Fibroblast of lung (primary cell): ENCODE measurements around the gene LAX1. TPM values are rescaled to one million over a fixed set of nuclear protein-coding genes. Genes with fewer than 3 reads are reported as not detected.

Experiments used
- DNase-seq, 2 donors: peaks; one replicate each; pipeline versions ENCODE4 v3.0.0 to v3.0.0-alpha.2; 2010; ENCODE audit warnings: low read depth in 2 of 2
- H2AFZ ChIP-seq: 2 replicates; pipeline ENCODE4 v1.5.1; 2012; ENCODE audit warnings: low read length, control low read depth, inconsistent platforms
- H3K27ac ChIP-seq: 2 replicates; pipeline ENCODE4 v1.5.1; 2011; ENCODE audit warnings: low read length, control low read depth; ENCODE audit not compliant: insufficient read depth
- H3K27me3 ChIP-seq: 2 replicates; pipeline ENCODE4 v1.5.1; 2011; ENCODE audit warnings: mild to moderate bottlenecking, low read length; ENCODE audit not compliant: control insufficient read depth, insufficient read depth
- H3K36me3 ChIP-seq: 2 replicates; pipeline ENCODE4 v1.5.1; 2011; ENCODE audit warnings: low read length; ENCODE audit not compliant: control insufficient read depth, insufficient read depth
- H3K4me1 ChIP-seq: 2 replicates; pipeline ENCODE4 v1.5.1; 2011; ENCODE audit warnings: low read length; ENCODE audit not compliant: control insufficient read depth, insufficient read depth; ENCODE audit errors: extremely low read depth
- H3K4me2 ChIP-seq: 2 replicates; pipeline ENCODE4 v1.5.1; 2011; ENCODE audit warnings: low read length, control low read depth; ENCODE audit not compliant: insufficient read depth; ENCODE audit errors: extremely low read depth
- H3K4me3 ChIP-seq, 4 experiments: fragments of 200-600 bp in 1 of 4; sonication (generic) in 1 of 4; replicated peaks in 1 of 4; 2 replicates each; pipeline ENCODE4 v1.5.1; 2011 to 2016; ENCODE audit warnings: low read length in 4 of 4, low read depth in 3 of 4, mild to moderate bottlenecking in 3 of 4, control low read depth in 2 of 4, inconsistent platforms in 1 of 4, mixed read lengths in 1 of 4; ENCODE audit not compliant: insufficient read depth in 1 of 4; ENCODE audit errors: control extremely low read depth in 1 of 4
- H3K79me2 ChIP-seq: 2 replicates; pipeline ENCODE4 v1.5.1; 2012; ENCODE audit warnings: mild to moderate bottlenecking, low read length, inconsistent platforms; ENCODE audit not compliant: control insufficient read depth, insufficient read depth
- H3K9ac ChIP-seq: 2 replicates; pipeline ENCODE4 v1.5.1; 2011; ENCODE audit warnings: mild to moderate bottlenecking, low read length, control low read depth; ENCODE audit not compliant: insufficient read depth
- H3K9me3 ChIP-seq: 2 replicates; pipeline ENCODE4 v1.5.1; 2012; ENCODE audit warnings: low read depth, low read length; ENCODE audit not compliant: control insufficient read depth, insufficient read depth
- H4K20me1 ChIP-seq: 2 replicates; pipeline ENCODE4 v1.5.1; 2011; ENCODE audit warnings: low read length; ENCODE audit not compliant: control insufficient read depth, insufficient read depth; ENCODE audit errors: extremely low read depth
- CTCF ChIP-seq, 2 donors: IDR thresholded peaks in 1 of 2; conservative IDR thresholded peaks in 1 of 2; 1 replicate in 1 of 2; 2 replicates in 1 of 2; pipeline ENCODE4 v1.5.1; 2011 to 2012; ENCODE audit warnings: low read length in 2 of 2, control low read depth in 1 of 2, inconsistent platforms in 1 of 2, low read depth in 1 of 2, mild to moderate bottlenecking in 1 of 2
- EZH2 ChIP-seq: IDR thresholded peaks from 2 replicates; pipeline ENCODE4 v1.5.1; 2012; ENCODE audit warnings: low read length, control low read depth, mild to moderate bottlenecking; ENCODE audit errors: missing control alignments
- polyA plus RNA-seq, 2 donors: library from polyadenylated mRNA; depleted of rRNA in 1 of 2; stranded (reverse) in 1 of 2; unstranded in 1 of 2; fragments of >200 nt; gene quantifications; 2 replicates each; pipeline ENCODE4 v1.2.1, GENCODE V29; 2011 to 2012; ENCODE audit warnings: missing spikeins in 1 of 2
- total RNA-seq: library from RNA; depleted of rRNA; stranded (reverse); fragments of >200 nt; gene quantifications from 2 replicates; pipeline ENCODE4 v1.2.1, GENCODE V29; 2014

LAX1 gene
- total and polyA plus RNA-seq, 2 donors (not counting 1 experiment from before 2014, with no cell fraction given), result 0.02 TPM; not detected in 1

GRCh38 chr1:203722909-203723308 is 42.1 kb upstream of the LAX1 start:
- no peak overlapping the region for H3K27ac ChIP-seq
- no peaks in the 10 kb centered on the region for H3K27me3 ChIP-seq
- H3K4me2 ChIP-seq, result no peak overlapping the region
- H3K9me3 ChIP-seq, result no peaks in the 10 kb centered on the region
- TF ChIP-seq CTCF (conservative IDR thresholded peaks at IDR 0.05 in 1 of 2, IDR thresholded peaks at IDR 0.05 in 1 of 2; ENCODE audit: low read depth in 1 of 2, low read length in 2 of 2) (no peak), EZH2 (no peak)
- H3K4me3 ChIP-seq, result no peak overlapping the region
- peaks cover 40% of the 10 kb centered on the region for H3K36me3 ChIP-seq
- no peak overlapping the region for H2AFZ ChIP-seq
- H3K79me2 ChIP-seq, result no peaks in the 10 kb centered on the region
- H3K9ac ChIP-seq, result no peak overlapping the region
- no peak for DNase-seq
- no peaks in the 10 kb centered on the region for H4K20me1 ChIP-seq
- no peaks in the 10 kb centered on the region for H3K4me1 ChIP-seq

- no peaks in the 10 kb centered on the region for H3K79me2 ChIP-seq
- no peak overlapping the region for H2AFZ ChIP-seq
- H3K4me3 ChIP-seq, result no peak overlapping the region
- DNase-seq, result no peak
- no peaks in the 10 kb centered on the region for H4K20me1 ChIP-seq
- no peak overlapping the region for H3K4me2 ChIP-seq
- no peak overlapping the region for H3K9ac ChIP-seq
- no peaks in the 10 kb centered on the region for H3K4me1 ChIP-seq
- no peaks in the 10 kb centered on the region for H3K27me3 ChIP-seq
- no peaks in the 10 kb centered on the region for H3K9me3 ChIP-seq
- TF ChIP-seq EZH2, result no peak
- no peak for TF ChIP-seq CTCF (conservative IDR thresholded peaks at IDR 0.05 in 1 of 2, IDR thresholded peaks at IDR 0.05 in 1 of 2; ENCODE audit: low read depth in 1 of 2, low read length in 2 of 2)
- H3K36me3 ChIP-seq, result peaks cover 33% of the 10 kb centered on the region
- no peak overlapping the region for H3K27ac ChIP-seq
Observed at GRCh38 chr1:203726417-203726867, 38.5 kb upstream of the LAX1 start.

GRCh38 chr1:203733009-203733863 is 31.7 kb upstream of the LAX1 start:
- Histone ChIP-seq H3K9ac (no peak overlapping the region), H3K36me3 (peaks cover 21% of the 10 kb centered on the region), H3K27me3 (no peaks in the 10 kb centered on the region), H3K9me3 (no peaks in the 10 kb centered on the region), H3K27ac (no peak overlapping the region), H3K4me3 (no peak overlapping the region), H3K4me2 (no peak overlapping the region), H4K20me1 (no peaks in the 10 kb centered on the region), H3K4me1 (no peaks in the 10 kb centered on the region), H3K79me2 (no peaks in the 10 kb centered on the region), H2AFZ (no peak overlapping the region)
- TF ChIP-seq EZH2, result no peak
- TF ChIP-seq CTCF (conservative IDR thresholded peaks at IDR 0.05 in 1 of 2, IDR thresholded peaks at IDR 0.05 in 1 of 2; ENCODE audit: low read depth in 1 of 2, low read length in 2 of 2), result no peak
- DNase-seq, result no peak
